Measurements from ENCODE around the gene TWF1.
"Not testable (repeated sequence)": the region's sequence is repeated elsewhere in the genome, so short reads cannot be mapped to it uniquely, and the experiment has no call there.

Gene TWF1

GRCh38 chr12:43805860-43806736 lies at the start of gene TWF1:
Gene TWF1, minus strand, starts transcription at chr12:43806317. Its CDS starts 72 bp downstream, at chr12:43806245.
- Histone ChIP-seq H3K27me3 (ENCODE audit: control insufficient read depth, insufficient read depth, low read length) (no peaks in the 10 kb centered on the region), H3K4me1 (ENCODE audit: control insufficient read depth, insufficient read depth, low read length) (peaks cover 3% of the 10 kb centered on the region), H3K4me3 (ENCODE audit: low read length) (peak within 1 kb of the TSS; percentile 83), H3K36me3 (ENCODE audit: control insufficient read depth, insufficient read depth, low read length) (peaks cover 2% of the 10 kb centered on the region), H3K27ac (ENCODE audit: low read depth, low read length) (peak within 1 kb of the TSS; percentile 99), H3K9ac (ENCODE audit: low read length) (peak within 1 kb of the TSS; percentile 79)

DNA sequence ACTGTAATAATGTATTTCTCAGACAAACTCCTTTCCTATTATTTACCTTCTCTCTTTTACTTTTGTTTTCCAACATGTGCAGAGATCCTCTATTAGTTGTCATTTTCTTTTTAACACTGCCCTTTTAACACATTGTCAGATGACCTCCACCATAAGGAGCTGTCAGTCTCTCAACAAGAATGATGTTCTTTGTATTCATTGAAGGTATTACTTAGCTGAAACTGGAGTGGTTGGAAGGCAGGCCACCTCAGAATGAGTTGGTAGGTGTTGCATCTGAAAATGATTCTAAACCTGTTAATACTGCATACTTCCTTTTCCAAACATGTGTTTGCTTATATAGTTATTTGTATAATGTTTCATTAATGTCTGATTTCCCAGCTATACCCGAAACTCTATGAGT lies 46.6 kb upstream of the TWF1 start:
- H3K36me3 ChIP-seq (ENCODE audit: control insufficient read depth, insufficient read depth, low read length) = no peaks in the 10 kb centered on the region
- no peak overlapping the region for H3K4me3 ChIP-seq (ENCODE audit: low read length)
- H3K27ac ChIP-seq (ENCODE audit: low read depth, low read length) = no peak overlapping the region
- no peak overlapping the region for H3K9ac ChIP-seq (ENCODE audit: low read length)
- H3K4me1 ChIP-seq (ENCODE audit: control insufficient read depth, insufficient read depth, low read length) = no peaks in the 10 kb centered on the region
- no peaks in the 10 kb centered on the region for H3K27me3 ChIP-seq (ENCODE audit: control insufficient read depth, insufficient read depth, low read length)

DNA sequence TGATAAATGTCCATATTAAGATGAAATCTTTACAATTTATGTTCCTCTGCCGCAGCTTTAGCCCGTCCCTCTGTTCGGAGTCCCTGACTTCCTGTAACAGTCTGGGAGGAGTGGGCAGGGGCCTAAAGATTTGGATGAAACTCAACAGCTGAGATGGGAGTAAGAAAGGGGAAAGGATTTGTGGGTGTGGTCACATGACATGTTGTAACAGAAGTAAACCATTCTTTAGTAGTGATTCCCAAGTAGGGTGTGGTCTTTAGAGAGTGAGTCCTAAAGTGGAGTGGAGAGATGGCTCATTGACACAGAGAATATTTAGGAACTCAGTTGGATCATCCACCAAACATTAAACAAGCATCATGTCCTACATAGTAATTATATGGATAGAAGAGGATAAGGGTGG lies 42.7 kb upstream of the TWF1 start:
- Histone ChIP-seq H3K4me3 (ENCODE audit: low read length) (no peak overlapping the region), H3K9ac (ENCODE audit: low read length) (no peak overlapping the region), H3K4me1 (ENCODE audit: control insufficient read depth, insufficient read depth, low read length) (no peaks in the 10 kb centered on the region), H3K27me3 (ENCODE audit: control insufficient read depth, insufficient read depth, low read length) (no peaks in the 10 kb centered on the region), H3K27ac (ENCODE audit: low read depth, low read length) (no peak overlapping the region), H3K36me3 (ENCODE audit: control insufficient read depth, insufficient read depth, low read length) (peaks cover 2% of the 10 kb centered on the region)

DNA sequence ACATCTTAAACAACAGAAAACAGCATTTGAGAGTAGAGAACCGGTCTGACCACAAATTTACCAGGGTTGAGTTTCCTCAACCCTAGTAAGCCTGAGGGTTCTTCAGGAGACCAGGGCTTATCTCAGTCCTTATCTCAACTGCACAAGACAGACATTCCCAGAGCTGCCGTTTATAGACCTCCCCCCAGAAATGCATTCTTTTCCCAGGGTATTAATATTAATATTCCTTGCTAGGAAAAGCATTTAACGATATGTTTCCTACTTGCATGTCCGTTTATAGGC lies 42.0 kb upstream of the TWF1 start:
- no peak overlapping the region for H3K9ac ChIP-seq (ENCODE audit: low read length)
- peaks cover 2% of the 10 kb centered on the region for H3K36me3 ChIP-seq (ENCODE audit: control insufficient read depth, insufficient read depth, low read length)
- H3K27me3 ChIP-seq (ENCODE audit: control insufficient read depth, insufficient read depth, low read length) = no peaks in the 10 kb centered on the region
- H3K4me3 ChIP-seq (ENCODE audit: low read length) = no peak overlapping the region
- H3K27ac ChIP-seq (ENCODE audit: low read depth, low read length) = no peak overlapping the region
- no peaks in the 10 kb centered on the region for H3K4me1 ChIP-seq (ENCODE audit: control insufficient read depth, insufficient read depth, low read length)

DNA sequence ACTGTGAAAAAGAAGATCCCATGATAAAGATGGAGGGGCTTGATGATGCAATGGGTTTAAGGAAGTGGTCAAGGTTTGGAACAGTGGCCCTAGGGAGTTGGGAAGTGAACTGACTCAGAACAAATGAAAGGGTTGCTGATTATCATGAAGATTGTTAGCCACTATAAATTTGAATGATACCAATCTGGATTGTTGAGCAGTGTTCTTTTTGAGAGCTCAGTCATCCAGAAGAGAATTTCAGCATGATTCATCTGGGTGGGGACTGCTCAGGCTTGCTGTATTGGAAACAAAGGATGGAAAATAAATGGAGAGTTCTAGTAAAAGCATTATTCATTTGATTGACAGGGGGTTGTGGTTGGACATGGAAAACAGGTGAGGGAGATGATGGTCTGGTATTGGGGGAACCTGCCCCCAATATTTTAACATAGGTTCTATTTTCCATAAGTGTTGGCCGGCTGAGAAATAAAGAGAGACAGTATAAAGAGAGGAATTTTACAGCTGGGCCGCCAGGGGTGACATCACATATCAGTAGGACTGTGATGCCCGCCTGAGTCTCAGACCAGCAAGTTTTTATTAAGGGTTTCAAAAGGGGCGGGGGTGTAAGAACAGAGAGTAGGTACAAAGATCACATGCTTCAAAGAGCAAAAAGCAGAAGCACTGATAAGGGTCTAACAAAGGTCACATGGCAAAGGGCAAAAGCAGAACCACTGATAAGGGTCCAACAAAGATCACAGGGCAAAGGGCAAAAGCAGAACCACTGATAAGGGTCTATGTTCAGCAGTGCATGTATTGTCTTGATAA lies 41.5 kb upstream of the TWF1 start:
- H3K4me1 ChIP-seq (ENCODE audit: control insufficient read depth, insufficient read depth, low read length); H3K27ac ChIP-seq (ENCODE audit: low read depth, low read length); H3K4me3 ChIP-seq (ENCODE audit: low read length); H3K9ac ChIP-seq (ENCODE audit: low read length); H3K27me3 ChIP-seq (ENCODE audit: control insufficient read depth, insufficient read depth, low read length); H3K36me3 ChIP-seq (ENCODE audit: control insufficient read depth, insufficient read depth, low read length): not testable (repeated sequence)

DNA sequence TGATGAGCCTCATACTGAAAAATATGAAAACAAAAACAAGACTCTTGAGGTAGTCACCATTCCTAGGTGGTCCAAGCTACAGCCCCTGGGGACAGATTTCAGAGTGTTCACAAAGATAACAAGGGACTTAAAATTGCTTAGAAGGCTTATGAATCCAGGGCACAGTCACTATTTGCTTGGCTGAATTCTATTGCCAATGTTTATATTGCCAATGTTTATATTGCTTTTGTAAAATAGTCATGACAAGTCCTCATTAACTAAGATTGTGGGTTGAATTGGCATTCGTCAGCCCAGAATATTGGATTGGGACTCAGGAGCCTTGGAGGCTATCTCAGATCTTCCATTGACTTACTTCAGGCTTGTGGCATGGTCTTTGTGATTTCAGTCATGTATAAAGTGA lies 36.1 kb upstream of the TWF1 start:
- no peaks in the 10 kb centered on the region for H3K4me1 ChIP-seq (ENCODE audit: control insufficient read depth, insufficient read depth, low read length)
- no peak overlapping the region for H3K27ac ChIP-seq (ENCODE audit: low read depth, low read length)
- peaks cover 2% of the 10 kb centered on the region for H3K36me3 ChIP-seq (ENCODE audit: control insufficient read depth, insufficient read depth, low read length)
- no peak overlapping the region for H3K4me3 ChIP-seq (ENCODE audit: low read length)
- no peak overlapping the region for H3K9ac ChIP-seq (ENCODE audit: low read length)
- no peaks in the 10 kb centered on the region for H3K27me3 ChIP-seq (ENCODE audit: control insufficient read depth, insufficient read depth, low read length)

DNA sequence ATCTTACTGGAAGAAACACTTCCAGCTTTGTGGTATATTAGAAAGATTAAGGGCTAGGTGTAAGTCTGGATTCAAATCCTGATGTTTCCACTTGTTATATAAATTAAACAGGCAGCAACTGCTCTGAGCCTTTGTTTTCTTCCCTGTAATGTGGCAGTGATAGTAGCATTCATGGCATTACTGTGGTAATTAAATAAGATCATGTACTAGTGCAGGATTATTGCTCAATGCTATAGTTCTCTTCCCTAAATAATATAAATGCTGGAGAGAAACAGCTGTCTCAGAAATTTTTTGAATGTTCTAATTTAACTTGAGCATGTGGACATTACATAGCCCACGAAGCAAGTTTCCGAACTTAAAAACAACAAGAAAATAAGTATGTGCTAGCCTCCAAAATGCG lies 35.1 kb upstream of the TWF1 start:
- no peaks in the 10 kb centered on the region for H3K27me3 ChIP-seq (ENCODE audit: control insufficient read depth, insufficient read depth, low read length)
- H3K9ac ChIP-seq (ENCODE audit: low read length) = no peak overlapping the region
- H3K36me3 ChIP-seq (ENCODE audit: control insufficient read depth, insufficient read depth, low read length) = peaks cover 2% of the 10 kb centered on the region
- peaks cover 4% of the 10 kb centered on the region for H3K4me1 ChIP-seq (ENCODE audit: control insufficient read depth, insufficient read depth, low read length)
- no peak overlapping the region for H3K4me3 ChIP-seq (ENCODE audit: low read length)
- no peak overlapping the region for H3K27ac ChIP-seq (ENCODE audit: low read depth, low read length)

DNA sequence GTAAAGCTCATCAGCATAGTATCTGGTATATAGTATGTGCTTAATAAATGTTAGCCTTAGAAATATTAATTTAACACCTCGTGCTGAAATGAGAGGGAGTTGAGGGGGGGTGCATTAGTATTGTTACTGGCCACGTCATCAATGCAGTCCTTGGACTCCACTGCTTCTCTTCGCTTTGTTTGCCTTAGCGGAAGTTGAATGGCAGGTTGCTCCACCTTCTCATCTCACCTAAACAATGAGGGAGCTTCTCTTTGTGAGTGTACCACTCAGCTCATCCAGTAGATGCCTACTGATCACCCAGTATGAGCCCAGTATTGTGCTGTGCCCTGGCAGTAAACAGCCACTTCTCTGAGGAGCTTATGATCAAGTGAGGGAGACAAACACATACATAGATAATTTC lies 34.2 kb upstream of the TWF1 start:
- peaks cover 2% of the 10 kb centered on the region for H3K36me3 ChIP-seq (ENCODE audit: control insufficient read depth, insufficient read depth, low read length)
- H3K27ac ChIP-seq (ENCODE audit: low read depth, low read length) = no peak overlapping the region
- no peak overlapping the region for H3K4me3 ChIP-seq (ENCODE audit: low read length)
- H3K9ac ChIP-seq (ENCODE audit: low read length) = no peak overlapping the region
- peaks cover 4% of the 10 kb centered on the region for H3K4me1 ChIP-seq (ENCODE audit: control insufficient read depth, insufficient read depth, low read length)
- H3K27me3 ChIP-seq (ENCODE audit: control insufficient read depth, insufficient read depth, low read length) = no peaks in the 10 kb centered on the region

DNA sequence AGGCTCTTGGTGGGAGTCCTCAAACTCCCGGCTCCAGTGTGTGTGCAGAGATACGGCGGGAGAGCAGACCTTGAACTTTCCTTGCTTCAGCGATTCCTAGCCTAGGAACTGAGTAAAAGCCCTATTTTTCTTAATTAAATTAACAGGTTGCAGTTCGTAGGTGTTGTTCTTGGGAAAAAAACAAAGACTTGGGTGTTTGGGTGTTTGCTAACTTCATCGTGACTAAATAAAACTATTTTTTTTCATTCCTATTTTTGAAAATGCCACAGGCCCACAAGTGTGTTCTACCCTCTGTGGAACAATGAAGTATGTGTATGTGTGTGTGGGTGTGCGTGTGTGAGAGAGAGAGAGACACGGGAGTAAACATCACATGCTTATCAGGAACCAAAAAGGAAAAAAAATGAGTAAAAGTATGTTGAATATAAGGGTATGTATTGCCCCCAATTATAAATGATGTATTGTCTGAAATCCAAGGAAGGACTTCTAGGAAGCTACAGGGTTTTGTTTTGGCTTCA lies 30.4 kb upstream of the TWF1 start:
- Histone ChIP-seq H3K9ac (ENCODE audit: low read length) (peak overlapping the region; percentile 75), H3K4me1 (ENCODE audit: control insufficient read depth, insufficient read depth, low read length) (peaks cover 9% of the 10 kb centered on the region), H3K4me3 (ENCODE audit: low read length) (peak overlapping the region; percentile 89), H3K27ac (ENCODE audit: low read depth, low read length) (peak overlapping the region; percentile 93), H3K36me3 (ENCODE audit: control insufficient read depth, insufficient read depth, low read length) (no peaks in the 10 kb centered on the region), H3K27me3 (ENCODE audit: control insufficient read depth, insufficient read depth, low read length) (no peaks in the 10 kb centered on the region)

- Histone ChIP-seq H3K36me3 (ENCODE audit: control insufficient read depth, insufficient read depth, low read length) (no peaks in the 10 kb centered on the region), H3K27ac (ENCODE audit: low read depth, low read length) (peak within 1 kb of the TSS; percentile 93), H3K9ac (ENCODE audit: low read length) (peak within 1 kb of the TSS; percentile 75), H3K4me3 (ENCODE audit: low read length) (peak within 1 kb of the TSS; percentile 89), H3K4me1 (ENCODE audit: control insufficient read depth, insufficient read depth, low read length) (peaks cover 9% of the 10 kb centered on the region), H3K27me3 (ENCODE audit: control insufficient read depth, insufficient read depth, low read length) (no peaks in the 10 kb centered on the region)
Measured at GRCh38 chr12:43835656-43836474, 29.7 kb upstream of the TWF1 start, which contains the start of gene TMEM117. Gene TMEM117, plus strand, starts transcription at chr12:43836081.

GRCh38 chr12:43835264-43835655 lies 29.1 kb upstream of the TWF1 start:
- Histone ChIP-seq H3K27ac (ENCODE audit: low read depth, low read length) (peak overlapping the region; percentile 93), H3K27me3 (ENCODE audit: control insufficient read depth, insufficient read depth, low read length) (no peaks in the 10 kb centered on the region), H3K4me3 (ENCODE audit: low read length) (peak overlapping the region; percentile 89), H3K36me3 (ENCODE audit: control insufficient read depth, insufficient read depth, low read length) (no peaks in the 10 kb centered on the region), H3K9ac (ENCODE audit: low read length) (no peak overlapping the region), H3K4me1 (ENCODE audit: control insufficient read depth, insufficient read depth, low read length) (peaks cover 9% of the 10 kb centered on the region)
